HepG2 (cell line): ENCODE results near the gene CSNK1E. TPM values are rescaled to one million over a fixed set of nuclear protein-coding genes. Genes with fewer than 3 reads are reported as not detected.

Experiments
- ARID3A ChIP-seq: IDR thresholded peaks from 2 replicates; pipeline ENCODE4 v1.6.1; 2012; ENCODE audit warnings: low read depth, low read length, improper control_type of control experiment
- ARNT2 ChIP-seq: sonication (generic); formaldehyde crosslinking; IDR thresholded peaks from 2 replicates; pipeline ENCODE4 v1.8.0; 2022; ENCODE audit warnings: mild to moderate bottlenecking, low read depth, missing genetic modification reagents, moderate library complexity
- ATF5 ChIP-seq: sonication (generic); formaldehyde crosslinking; IDR thresholded peaks from 2 replicates; pipeline ENCODE4 v1.4.0; 2020; ENCODE audit warnings: mild to moderate bottlenecking, low read depth, missing genetic modification reagents
- ATRX ChIP-seq: sonication (generic); formaldehyde crosslinking; IDR thresholded peaks from 2 replicates; pipeline ENCODE4 v1.4.0; 2020; ENCODE audit warnings: missing genetic modification reagents, borderline replicate concordance
- HNF4G ChIP-seq, 2 experiments: sonication (generic) in 1 of 2; formaldehyde crosslinking in 1 of 2; IDR thresholded peaks; 2 replicates each; pipeline versions ENCODE4 v1.4.0 to v1.6.1; 2011 to 2020; ENCODE audit warnings: borderline replicate concordance in 2 of 2, low read depth in 2 of 2, mild to moderate bottlenecking in 2 of 2, low read length in 1 of 2, missing genetic modification reagents in 1 of 2, moderate library complexity in 1 of 2
- KDM5B ChIP-seq: sonication (generic); formaldehyde crosslinking; IDR thresholded peaks from 2 replicates; pipeline ENCODE4 v1.4.0; 2020; ENCODE audit warnings: missing genetic modification reagents, mild to moderate bottlenecking, borderline replicate concordance
- KLF16 ChIP-seq, 2 experiments: sonication (generic) in 1 of 2; formaldehyde crosslinking in 1 of 2; IDR thresholded peaks; 2 replicates each; pipeline versions ENCODE4 v1.6.1 to v1.8.0; 2016 to 2023; ENCODE audit warnings: missing genetic modification reagents in 2 of 2, missing compliant biosample characterization in 1 of 2
- POGZ ChIP-seq: sonication (generic); formaldehyde crosslinking; IDR thresholded peaks from 2 replicates; pipeline ENCODE4 v1.4.0; 2020; ENCODE audit warnings: mild to moderate bottlenecking, missing genetic modification reagents
- USF2 ChIP-seq, 2 experiments: sonication (generic) in 1 of 2; formaldehyde crosslinking in 1 of 2; IDR thresholded peaks; 2 replicates each; pipeline versions ENCODE4 v1.5.1 to v1.6.1; 2011 to 2020; ENCODE audit warnings: borderline replicate concordance in 1 of 2, low read depth in 1 of 2, low read length in 1 of 2, mild to moderate bottlenecking in 1 of 2, missing genetic modification reagents in 1 of 2, moderate library complexity in 1 of 2
- ZFY ChIP-seq: sonication (generic); formaldehyde crosslinking; IDR thresholded peaks from 2 replicates; pipeline ENCODE4 v1.4.0; 2020; ENCODE audit warnings: missing genetic modification reagents
- ZFYVE20 ChIP-seq: sonication (generic); formaldehyde crosslinking; IDR thresholded peaks from 2 replicates; pipeline ENCODE4 v1.8.0; 2023; ENCODE audit warnings: low read depth, mild to moderate bottlenecking, moderate library complexity, missing genetic modification reagents, borderline replicate concordance
- ZNF101 ChIP-seq: sonication (generic); formaldehyde crosslinking; IDR thresholded peaks from 2 replicates; pipeline ENCODE4 v1.4.0; 2020; ENCODE audit warnings: mild to moderate bottlenecking, low read depth, missing genetic modification reagents, borderline replicate concordance
- ZNF260 ChIP-seq: sonication (generic); formaldehyde crosslinking; IDR thresholded peaks from 2 replicates; pipeline ENCODE4 v1.4.0; 2020; ENCODE audit warnings: missing genetic modification reagents, low read depth, mild to moderate bottlenecking, borderline replicate concordance
- ZNF275 ChIP-seq: sonication (generic); formaldehyde crosslinking; IDR thresholded peaks from 2 replicates; pipeline ENCODE4 v1.8.0; 2022; ENCODE audit warnings: missing genetic modification reagents, mild to moderate bottlenecking, inconsistent platforms, borderline replicate concordance
- ZNF614 ChIP-seq: IDR thresholded peaks from 2 replicates; pipeline ENCODE4 v1.6.1; 2018; ENCODE audit warnings: missing biosample characterization, missing genetic modification reagents, inconsistent platforms, borderline replicate concordance
- ZNF7 ChIP-seq: IDR thresholded peaks from 2 replicates; pipeline ENCODE4 v1.6.1; 2016; ENCODE audit warnings: missing biosample characterization, missing genetic modification reagents
- polyA plus RNA-seq, 8 experiments: library from polyadenylated mRNA; depleted of rRNA in 3 of 8; stranded (reverse) in 7 of 8; unstranded in 1 of 8; fragments of >200 nt; fragmentation: Illumina TruSeq in 4 of 8; extraction: Trizol in 4 of 8; gene quantifications; 2 replicates each; pipeline versions ENCODE4 v1.2.1 to v1.2.3, GENCODE V29; 2011 to 2016; ENCODE audit warnings: low read depth in 4 of 8, missing spikeins in 1 of 8, mixed read lengths in 1 of 8; ENCODE audit not compliant: insufficient read depth in 1 of 8
- total RNA-seq, 5 experiments: library from RNA; depleted of rRNA; stranded (reverse); fragments of >200 nt; fragmentation: Illumina TruSeq; extraction: Trizol; gene quantifications; 2 replicates each; pipeline ENCODE4 v1.2.3, GENCODE V29; 2016; ENCODE audit warnings: low read depth in 1 of 5

CSNK1E gene
- total and polyA plus RNA-seq, 2 of the 13 experiments (the other 11 are each of a cell fraction or from before 2014, with no cell fraction given): 34.7 to 129 TPM

- no peak for TF ChIP-seq ZFYVE20 (CRISPR knock-in tag)
- TF ChIP-seq ARID3A: no peak
- no peak for TF ChIP-seq ARNT2
- 0 out of 4 replicates have a peak, but pooled peaks of 1 of the 2 experiments have one; percentile 59 for TF ChIP-seq KLF16 (CRISPR knock-in tag; IDR thresholded peaks at IDR 0.05)
- 0 out of 2 replicates have a peak, but pooled peaks have one; percentile 5 for TF ChIP-seq HNF4G (IDR thresholded peaks at IDR 0.05; ENCODE audit: borderline replicate concordance, low read depth, low read length)
- TF ChIP-seq HNF4G (CRISPR knock-in tag; IDR thresholded peaks at IDR 0.05; ENCODE audit: borderline replicate concordance, low read depth): no peak
- TF ChIP-seq ZFY (CRISPR knock-in tag): peak; percentile 51
- TF ChIP-seq ZNF101: no peak
- no peak for TF ChIP-seq ZNF7 (CRISPR knock-in tag)
- TF ChIP-seq ATRX (CRISPR knock-in tag): no peak
- peak; percentile 76; the same call in 1 of the 2 replicates for TF ChIP-seq KDM5B (CRISPR knock-in tag)
- 0 out of 2 replicates have a peak, but pooled peaks have one; percentile 3 for TF ChIP-seq USF2 (IDR thresholded peaks at IDR 0.05; ENCODE audit: low read depth, low read length)
- no peak for TF ChIP-seq USF2 (CRISPR knock-in tag; IDR thresholded peaks at IDR 0.05; ENCODE audit: borderline replicate concordance)
- TF ChIP-seq ZNF275 (CRISPR knock-in tag): 0 out of 2 replicates have a peak, but pooled peaks have one; percentile 55
- TF ChIP-seq ZNF614 (CRISPR knock-in tag): peak; percentile 89
- TF ChIP-seq ZNF260 (CRISPR knock-in tag): no peak
- peak; percentile 17; the same call in 1 of the 2 replicates for TF ChIP-seq POGZ (CRISPR knock-in tag)
- TF ChIP-seq ATF5 (CRISPR knock-in tag): no peak
These were observed 55.0 kb downstream of the CSNK1E start (continued) for GRCh38 chr22:38262051-38262795.
